Measurements from ENCODE around the gene EIF4B. TPM values are rescaled to one million over a fixed set of nuclear protein-coding genes. Genes with fewer than 3 reads are reported as not detected.
A peak's percentile ranks its signal among the peaks of the same experiment; 100 is the strongest.

The EIF4B gene
- total RNA-seq, 1 donor from 2014 or later, result 629 TPM

DNA sequence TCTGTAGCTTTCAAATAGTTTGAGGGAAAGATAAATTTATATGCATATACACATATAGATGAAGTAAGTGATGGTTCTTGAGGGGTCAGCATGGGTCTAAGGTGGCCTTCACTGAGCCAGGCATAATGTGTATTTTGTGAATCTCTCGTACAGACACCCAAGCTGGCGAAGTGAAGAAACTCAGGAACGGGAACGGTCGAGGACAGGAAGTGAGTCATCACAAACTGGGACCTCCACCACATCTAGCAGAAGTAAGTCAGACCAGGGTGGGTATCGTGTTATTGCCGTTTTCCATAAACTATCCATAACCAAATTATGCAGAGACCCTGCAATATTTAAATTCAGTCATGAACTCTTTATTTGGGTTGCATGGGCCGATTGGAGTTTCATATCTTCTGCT, 28.2 kb downstream of the EIF4B start:
- peaks cover 4% of the 10 kb centered on the region for H3K27me3 Mint-ChIP-seq (ENCODE audit: unreplicated experiment)
- no peaks in the 10 kb centered on the region for H3K9me3 Mint-ChIP-seq (ENCODE audit: unreplicated experiment)
- H3K36me3 Mint-ChIP-seq (ENCODE audit: low read depth, unreplicated experiment), result peaks cover 46% of the 10 kb centered on the region
- TF ChIP-seq, protein P1, sequence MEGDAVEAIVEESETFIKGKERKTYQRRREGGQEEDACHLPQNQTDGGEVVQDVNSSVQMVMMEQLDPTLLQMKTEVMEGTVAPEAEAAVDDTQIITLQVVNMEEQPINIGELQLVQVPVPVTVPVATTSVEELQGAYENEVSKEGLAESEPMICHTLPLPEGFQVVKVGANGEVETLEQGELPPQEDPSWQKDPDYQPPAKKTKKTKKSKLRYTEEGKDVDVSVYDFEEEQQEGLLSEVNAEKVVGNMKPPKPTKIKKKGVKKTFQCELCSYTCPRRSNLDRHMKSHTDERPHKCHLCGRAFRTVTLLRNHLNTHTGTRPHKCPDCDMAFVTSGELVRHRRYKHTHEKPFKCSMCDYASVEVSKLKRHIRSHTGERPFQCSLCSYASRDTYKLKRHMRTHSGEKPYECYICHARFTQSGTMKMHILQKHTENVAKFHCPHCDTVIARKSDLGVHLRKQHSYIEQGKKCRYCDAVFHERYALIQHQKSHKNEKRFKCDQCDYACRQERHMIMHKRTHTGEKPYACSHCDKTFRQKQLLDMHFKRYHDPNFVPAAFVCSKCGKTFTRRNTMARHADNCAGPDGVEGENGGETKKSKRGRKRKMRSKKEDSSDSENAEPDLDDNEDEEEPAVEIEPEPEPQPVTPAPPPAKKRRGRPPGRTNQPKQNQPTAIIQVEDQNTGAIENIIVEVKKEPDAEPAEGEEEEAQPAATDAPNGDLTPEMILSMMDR (IDR thresholded peaks at IDR 0.05; ENCODE audit: unreplicated experiment), result no peak
- H3K27ac Mint-ChIP-seq (ENCODE audit: unreplicated experiment), result peak overlapping the region; percentile 20
- DNase-seq (ENCODE audit: low spot score), result no peak
- H3K4me3 Mint-ChIP-seq (ENCODE audit: unreplicated experiment), result peak overlapping the region; percentile 28
- peaks cover 20% of the 10 kb centered on the region for H3K4me1 Mint-ChIP-seq (ENCODE audit: unreplicated experiment)

GRCh38 chr12:53036802-53037201, 30.5 kb downstream of the EIF4B start:
- Mint-ChIP-seq H3K9me3 (ENCODE audit: unreplicated experiment) (no peaks in the 10 kb centered on the region), H3K36me3 (ENCODE audit: low read depth, unreplicated experiment) (peaks cover 40% of the 10 kb centered on the region), H3K27ac (ENCODE audit: unreplicated experiment) (no peak overlapping the region), H3K27me3 (ENCODE audit: unreplicated experiment) (peaks cover 4% of the 10 kb centered on the region), H3K4me1 (ENCODE audit: unreplicated experiment) (peaks cover 20% of the 10 kb centered on the region), H3K4me3 (ENCODE audit: unreplicated experiment) (no peak overlapping the region)
- no peak for DNase-seq (ENCODE audit: low spot score)
- TF ChIP-seq, protein P1 (IDR thresholded peaks at IDR 0.05; ENCODE audit: unreplicated experiment), result no peak

- peak overlapping the region; percentile 5 for H3K27ac Mint-ChIP-seq (ENCODE audit: unreplicated experiment)
- no peak for DNase-seq (ENCODE audit: low spot score)
- H3K9me3 Mint-ChIP-seq (ENCODE audit: unreplicated experiment), result no peaks in the 10 kb centered on the region
- H3K4me3 Mint-ChIP-seq (ENCODE audit: unreplicated experiment), result no peak overlapping the region
- H3K27me3 Mint-ChIP-seq (ENCODE audit: unreplicated experiment), result peaks cover 14% of the 10 kb centered on the region
- H3K36me3 Mint-ChIP-seq (ENCODE audit: low read depth, unreplicated experiment), result peaks cover 28% of the 10 kb centered on the region
- peaks cover 27% of the 10 kb centered on the region for H3K4me1 Mint-ChIP-seq (ENCODE audit: unreplicated experiment)
- TF ChIP-seq, protein P1 (IDR thresholded peaks at IDR 0.05; ENCODE audit: unreplicated experiment), result no peak
These were observed 33.6 kb downstream of the EIF4B start for GRCh38 chr12:53039851-53040250.

GRCh38 chr12:53042607-53043454, 36.6 kb downstream of the EIF4B start:
- peaks cover 26% of the 10 kb centered on the region for H3K27me3 Mint-ChIP-seq (ENCODE audit: unreplicated experiment)
- peak overlapping the region; percentile 84 for H3K4me3 Mint-ChIP-seq (ENCODE audit: unreplicated experiment)
- H3K36me3 Mint-ChIP-seq (ENCODE audit: low read depth, unreplicated experiment), result peaks cover 16% of the 10 kb centered on the region
- H3K27ac Mint-ChIP-seq (ENCODE audit: unreplicated experiment), result peak overlapping the region; percentile 39
- no peak for DNase-seq (ENCODE audit: low spot score)
- H3K9me3 Mint-ChIP-seq (ENCODE audit: unreplicated experiment), result no peaks in the 10 kb centered on the region
- TF ChIP-seq, protein P1 (IDR thresholded peaks at IDR 0.05; ENCODE audit: unreplicated experiment), result no peak
- H3K4me1 Mint-ChIP-seq (ENCODE audit: unreplicated experiment), result peaks cover 40% of the 10 kb centered on the region

DNA sequence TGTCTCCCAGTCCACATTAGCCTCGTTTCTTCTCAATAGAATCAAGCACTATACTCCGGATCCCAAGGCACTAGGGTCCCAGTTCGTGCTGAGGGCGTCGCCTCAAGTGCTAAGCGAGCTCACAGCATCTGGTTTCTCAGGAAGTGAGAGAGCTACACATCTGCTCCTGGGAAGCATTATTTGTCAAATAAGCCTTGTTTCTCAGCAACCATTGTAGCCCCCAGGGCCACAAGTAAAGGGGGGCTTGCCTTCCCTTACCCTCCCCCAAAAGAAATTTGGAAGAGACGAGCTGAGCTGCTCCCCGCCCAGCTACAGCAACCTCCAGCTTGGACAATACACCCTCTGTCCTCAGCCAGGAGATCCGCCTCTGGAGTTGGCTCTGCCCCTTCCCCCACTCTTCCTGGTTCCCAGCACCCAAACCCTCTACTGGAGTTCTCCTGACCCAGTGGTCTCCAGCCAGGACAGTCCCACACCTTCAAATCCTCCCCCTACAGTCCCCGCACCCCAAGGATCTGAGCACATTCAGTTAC, 37.9 kb downstream of the EIF4B start:
- Mint-ChIP-seq H3K4me1 (ENCODE audit: unreplicated experiment) (peaks cover 40% of the 10 kb centered on the region), H3K9me3 (ENCODE audit: unreplicated experiment) (no peaks in the 10 kb centered on the region), H3K27ac (ENCODE audit: unreplicated experiment) (no peak overlapping the region), H3K4me3 (ENCODE audit: unreplicated experiment) (no peak overlapping the region), H3K36me3 (ENCODE audit: low read depth, unreplicated experiment) (peaks cover 12% of the 10 kb centered on the region), H3K27me3 (ENCODE audit: unreplicated experiment) (peaks cover 25% of the 10 kb centered on the region)
- TF ChIP-seq, protein P1 (IDR thresholded peaks at IDR 0.05; ENCODE audit: unreplicated experiment), result no peak
- DNase-seq (ENCODE audit: low spot score), result peak; percentile 5
